AG09309 (cell line): ENCODE measurements around the gene OR13C2.
"Not testable (repeated sequence)": the region's sequence is repeated elsewhere in the genome, so short reads cannot be mapped to it uniquely, and the experiment has no call there.

Source experiments
- DNase-seq: peaks from one replicate; pipeline ENCODE4 v3.0.0-alpha.2; 2010; ENCODE audit warnings: low read depth
- H3K4me3 ChIP-seq: 2 replicates; pipeline ENCODE4 v1.5.1; 2011; ENCODE audit warnings: mild to moderate bottlenecking, low read depth, low read length, moderate library complexity; ENCODE audit not compliant: control insufficient read depth
- TF ChIP-seq, protein P1 (sequence below): IDR thresholded peaks from 2 replicates; pipeline ENCODE4 v1.5.1; 2011; ENCODE audit warnings: mild to moderate bottlenecking, low read depth, low read length, inconsistent platforms; ENCODE audit not compliant: insufficient read depth, control insufficient read depth; ENCODE audit errors: missing control alignments

Gene OR13C2

DNA sequence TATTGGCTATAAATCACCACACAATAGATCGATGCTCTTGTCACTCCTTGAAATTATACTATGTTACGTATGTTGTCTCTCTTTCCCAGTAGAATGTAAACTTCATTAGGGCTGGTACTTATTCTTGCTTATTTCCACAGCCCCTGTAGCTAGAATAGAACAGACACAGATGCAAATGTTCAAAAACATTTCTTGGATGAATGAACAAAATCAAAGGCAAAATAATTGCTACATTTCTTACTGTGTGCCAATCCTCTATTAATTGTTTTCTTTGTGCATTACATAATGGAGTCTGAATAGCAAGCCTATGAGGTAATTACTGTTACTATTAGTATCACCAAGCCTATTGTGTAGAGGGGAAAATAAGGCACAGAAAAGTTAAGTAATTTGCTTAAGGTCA, 725 bp upstream of the OR13C2 start:
- DNase-seq: no peak
- TF ChIP-seq, protein P1, sequence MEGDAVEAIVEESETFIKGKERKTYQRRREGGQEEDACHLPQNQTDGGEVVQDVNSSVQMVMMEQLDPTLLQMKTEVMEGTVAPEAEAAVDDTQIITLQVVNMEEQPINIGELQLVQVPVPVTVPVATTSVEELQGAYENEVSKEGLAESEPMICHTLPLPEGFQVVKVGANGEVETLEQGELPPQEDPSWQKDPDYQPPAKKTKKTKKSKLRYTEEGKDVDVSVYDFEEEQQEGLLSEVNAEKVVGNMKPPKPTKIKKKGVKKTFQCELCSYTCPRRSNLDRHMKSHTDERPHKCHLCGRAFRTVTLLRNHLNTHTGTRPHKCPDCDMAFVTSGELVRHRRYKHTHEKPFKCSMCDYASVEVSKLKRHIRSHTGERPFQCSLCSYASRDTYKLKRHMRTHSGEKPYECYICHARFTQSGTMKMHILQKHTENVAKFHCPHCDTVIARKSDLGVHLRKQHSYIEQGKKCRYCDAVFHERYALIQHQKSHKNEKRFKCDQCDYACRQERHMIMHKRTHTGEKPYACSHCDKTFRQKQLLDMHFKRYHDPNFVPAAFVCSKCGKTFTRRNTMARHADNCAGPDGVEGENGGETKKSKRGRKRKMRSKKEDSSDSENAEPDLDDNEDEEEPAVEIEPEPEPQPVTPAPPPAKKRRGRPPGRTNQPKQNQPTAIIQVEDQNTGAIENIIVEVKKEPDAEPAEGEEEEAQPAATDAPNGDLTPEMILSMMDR: no peak
- no peak overlapping the region for H3K4me3 ChIP-seq

DNA sequence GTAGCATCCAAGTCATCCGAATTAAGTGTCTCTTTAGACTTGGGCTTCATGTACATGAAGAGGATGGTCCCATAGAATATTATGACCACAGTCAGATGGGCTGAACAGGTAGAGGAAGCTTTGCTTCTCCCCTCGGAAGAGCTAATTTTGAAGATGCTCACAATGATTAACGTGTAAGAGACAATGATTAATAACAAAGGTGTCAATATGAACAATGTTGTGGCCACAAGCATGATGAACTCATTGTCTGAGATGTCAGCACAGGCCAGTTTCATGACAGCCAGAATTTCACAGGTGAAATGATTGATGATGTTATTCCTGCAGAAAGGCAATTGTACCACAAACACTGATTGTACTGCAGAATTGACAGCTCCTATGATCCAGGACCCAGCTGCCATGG, 626 bp downstream of the OR13C2 start:
- DNase-seq: no peak
- TF ChIP-seq, protein P1: no peak
- H3K4me3 ChIP-seq: no peak overlapping the region

DNA sequence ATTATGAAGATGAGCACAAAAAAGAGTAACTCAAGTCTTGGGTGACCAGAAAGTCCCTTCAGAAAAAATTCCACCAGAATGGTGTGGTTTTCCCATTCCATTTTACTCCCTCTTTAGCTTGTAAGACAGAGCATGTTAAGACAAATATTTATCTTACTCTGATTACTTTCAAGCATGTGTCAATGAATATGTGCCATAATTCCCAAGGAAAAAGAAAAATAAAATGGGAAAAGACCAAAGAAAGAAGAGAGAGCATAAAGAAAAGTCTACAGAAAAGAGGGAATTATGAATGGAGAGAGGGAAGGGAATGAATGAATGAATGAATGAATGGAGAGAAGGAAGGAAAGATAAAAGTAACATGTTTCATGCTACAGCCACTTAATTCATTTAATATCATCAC, 6.1 kb downstream of the OR13C2 start, which contains the start of gene OR13C5:
Gene OR13C5 (minus strand): TSS at position 101 of the 400 bp plus-strand sequence. CDS start 0 bp downstream, at position 101.
- not testable (repeated sequence) for H3K4me3 ChIP-seq

DNA sequence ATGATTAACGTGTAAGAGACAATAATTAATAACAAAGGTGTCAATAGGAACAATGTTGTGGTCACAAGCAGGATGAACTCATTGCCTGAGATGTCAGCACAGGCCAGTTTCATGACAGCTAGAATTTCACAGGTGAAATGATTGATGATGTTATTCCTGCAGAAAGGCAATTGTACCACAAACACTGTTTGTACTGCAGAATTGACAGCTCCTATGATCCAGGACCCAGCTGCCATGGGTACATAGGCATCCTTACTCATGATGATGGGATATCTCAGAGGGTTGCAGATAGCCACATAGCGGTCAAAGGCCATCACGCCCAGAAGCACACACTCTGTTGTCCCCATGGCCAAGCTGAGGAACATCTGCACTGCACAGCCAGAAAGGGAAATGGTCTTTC, 6.7 kb downstream of the OR13C2 start:
- DNase-seq, H3K4me3 ChIP-seq: not testable (repeated sequence)

More for the DNA sequence above, 6.1 kb downstream of the OR13C2 start, which contains the start of gene OR13C5:
- not testable (repeated sequence) for DNase-seq

DNA sequence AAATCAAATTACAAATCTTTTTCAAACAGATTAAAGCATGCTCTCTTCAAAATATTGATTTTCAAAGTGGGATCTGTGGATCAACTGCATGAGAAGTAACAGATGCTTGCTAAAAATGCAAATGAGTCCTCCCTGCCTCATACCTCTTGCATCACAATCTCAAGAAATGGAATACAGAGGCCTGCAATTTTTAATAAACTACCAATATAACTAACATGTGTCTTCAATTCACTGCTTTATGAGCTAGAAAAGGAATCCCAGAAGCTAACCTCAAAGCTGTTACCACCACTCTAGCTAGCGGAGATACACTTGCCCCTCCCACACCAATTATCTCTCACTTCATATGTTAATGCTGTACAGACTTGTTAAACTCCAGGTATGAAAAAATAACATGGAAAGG, 15.8 kb downstream of the OR13C2 start:
- no peak for DNase-seq
- TF ChIP-seq, protein P1: no peak
- no peak overlapping the region for H3K4me3 ChIP-seq

DNA sequence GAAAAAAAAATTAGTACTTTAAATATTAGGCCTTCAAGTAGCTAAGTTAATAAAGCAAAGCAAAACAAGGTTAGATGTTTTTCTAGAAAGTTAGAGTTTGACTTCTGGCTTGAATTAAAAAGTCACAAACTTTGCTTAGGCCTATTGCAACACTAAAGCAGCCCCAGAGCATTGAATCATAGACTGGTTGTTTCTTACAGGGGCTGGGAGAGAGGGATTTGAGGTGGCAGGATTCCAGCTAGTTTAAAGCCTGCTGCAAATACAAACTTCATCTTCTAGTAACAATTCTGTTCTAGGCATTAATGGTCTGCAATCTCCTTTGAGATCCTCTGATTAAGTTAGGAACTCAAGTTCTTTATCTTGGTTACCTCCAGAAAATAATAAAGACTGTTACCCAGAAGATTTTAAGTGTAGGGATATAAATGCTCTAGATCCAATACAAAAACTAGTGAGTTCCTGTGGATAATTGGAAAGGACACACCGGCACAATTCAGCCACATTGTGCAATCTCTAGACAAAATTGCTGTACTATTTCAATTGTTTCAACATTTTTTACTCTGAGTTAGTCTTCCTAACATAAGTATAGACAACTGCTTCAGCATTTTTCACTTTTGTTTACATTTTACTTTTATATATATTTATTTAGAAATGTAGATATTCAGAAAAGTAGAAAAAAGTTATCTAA, 18.8 kb downstream of the OR13C2 start:
- DNase-seq: peak; percentile 14
- H3K4me3 ChIP-seq: no peak overlapping the region
- TF ChIP-seq, protein P1: no peak

DNA sequence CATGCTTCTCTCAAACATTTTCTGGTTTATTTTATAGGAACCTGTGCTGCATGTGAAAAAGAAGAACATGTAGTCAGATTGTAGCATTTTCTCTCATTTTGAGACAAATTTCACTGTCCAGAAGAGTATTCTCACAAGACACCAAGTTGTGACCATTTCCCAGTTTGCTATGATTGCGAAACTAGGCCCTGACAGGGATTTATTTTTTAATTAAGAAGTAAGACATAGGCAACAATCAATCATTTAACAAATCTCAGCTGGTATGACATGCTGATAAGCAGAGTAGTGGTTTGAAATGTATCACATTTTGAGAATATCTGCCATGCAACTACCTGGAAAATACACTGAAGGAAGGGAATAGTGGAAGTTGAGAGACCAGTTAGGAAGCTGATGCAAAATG, 24.9 kb downstream of the OR13C2 start:
- TF ChIP-seq, protein P1: no peak
- H3K4me3 ChIP-seq: no peak overlapping the region
- DNase-seq: no peak

DNA sequence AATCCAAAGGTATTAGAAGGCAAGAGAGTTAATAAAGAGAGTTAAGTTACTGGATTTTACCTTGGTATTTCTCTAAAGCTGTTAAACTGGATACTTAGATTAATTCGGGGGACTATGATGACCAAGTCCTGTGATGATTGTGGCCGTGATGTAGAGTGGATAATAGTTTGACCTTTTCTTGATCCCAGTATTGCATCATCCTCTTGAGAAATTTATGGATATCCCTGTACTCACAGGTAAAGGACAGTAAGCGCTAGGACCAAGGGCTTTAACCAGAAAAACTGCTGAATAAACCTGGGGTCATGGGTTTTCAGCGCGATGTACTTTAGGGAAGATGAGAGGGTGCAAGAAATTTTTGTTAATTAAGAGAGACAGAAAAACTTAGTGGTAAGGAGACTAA, 28.2 kb downstream of the OR13C2 start:
- DNase-seq: no peak
- TF ChIP-seq, protein P1: no peak
- H3K4me3 ChIP-seq: no peak overlapping the region
